WTC11 (cell line): ENCODE measurements around the gene LENG9. TPM values are rescaled to one million over a fixed set of nuclear protein-coding genes. Genes with fewer than 3 reads are reported as not detected.

ENCODE experiments used
- ATAC-seq: fragments of 200-7000 bp; cut with Tn5 transposase; 2 replicates; pipeline ENCODE4 v1.10.0; 2021; ENCODE audit warnings: mild to moderate bottlenecking, moderate library complexity
- CTCF ChIA-PET: fragments of 300-600 bp; sonication (Branson Sonifier 250); formaldehyde crosslinking; loops from one replicate; lab custom pipeline; 2021; ENCODE audit warnings: antibody characterized with exemption; lab: Charles Lee
- POLR2A ChIA-PET: fragments of 350-600 bp; sonication (Branson Sonifier 250); formaldehyde crosslinking; loops from one replicate; lab custom pipeline; 2021; ENCODE audit warnings: antibody characterized with exemption; lab: Charles Lee
- DNase-seq: peaks from one replicate; pipeline ENCODE4 v3.0.0; 2021; ENCODE audit warnings: low spot score
- H3K27ac Mint-ChIP-seq: 2 replicates; pipeline ENCODE4 v1.8.0; 2021; ENCODE audit warnings: mixed read lengths
- H3K27me3 Mint-ChIP-seq: 2 replicates; pipeline ENCODE4 v1.8.0; 2021; ENCODE audit warnings: low read depth, mild to moderate bottlenecking, moderate library complexity, mixed read lengths
- H3K36me3 Mint-ChIP-seq: 2 replicates; pipeline ENCODE4 v1.8.0; 2021; ENCODE audit warnings: mixed read lengths
- H3K4me1 Mint-ChIP-seq: 2 replicates; pipeline ENCODE4 v1.8.0; 2022; ENCODE audit warnings: mixed read lengths
- H3K4me3 Mint-ChIP-seq: 2 replicates; pipeline ENCODE4 v1.8.0; 2021; ENCODE audit warnings: mild to moderate bottlenecking, moderate library complexity, mixed read lengths
- H3K9me3 Mint-ChIP-seq: 2 replicates; pipeline ENCODE4 v1.8.0; 2021; ENCODE audit warnings: mixed read lengths
- CBFB ChIP-seq: sonication (generic); formaldehyde crosslinking; IDR thresholded peaks from 2 replicates; pipeline ENCODE4 v1.8.1; 2022; ENCODE audit warnings: mild to moderate bottlenecking, low read depth, missing genetic modification reagents
- CREB1 ChIP-seq: sonication (generic); formaldehyde crosslinking; IDR thresholded peaks from 2 replicates; pipeline ENCODE4 v1.8.0; 2023; ENCODE audit warnings: mild to moderate bottlenecking, missing genetic modification reagents
- E2F4 ChIP-seq: sonication (generic); formaldehyde crosslinking; IDR thresholded peaks from 2 replicates; pipeline ENCODE4 v1.8.1; 2022; ENCODE audit warnings: low read depth, mild to moderate bottlenecking, moderate library complexity, missing genetic modification reagents, borderline replicate concordance
- FOXJ3 ChIP-seq: sonication (generic); formaldehyde crosslinking; IDR thresholded peaks from 2 replicates; pipeline ENCODE4 v1.9.0; 2021; ENCODE audit warnings: missing genetic modification reagents, mild to moderate bottlenecking, borderline replicate concordance
- GABPB1 ChIP-seq: sonication (generic); formaldehyde crosslinking; IDR thresholded peaks from 2 replicates; pipeline ENCODE4 v1.8.1; 2023; ENCODE audit warnings: mild to moderate bottlenecking, missing genetic modification reagents
- NFYB ChIP-seq: sonication (generic); formaldehyde crosslinking; conservative IDR thresholded peaks from 2 replicates; pipeline ENCODE4 v1.8.0; 2022; ENCODE audit warnings: low read depth, missing genetic modification reagents
- NR1H2 ChIP-seq: sonication (generic); formaldehyde crosslinking; IDR thresholded peaks from 2 replicates; pipeline ENCODE4 v1.9.0; 2021; ENCODE audit warnings: mild to moderate bottlenecking, moderate library complexity, missing genetic modification reagents
- SOX15 ChIP-seq: fragments of 250-450 bp; sonication (Bioruptor Pico); IDR thresholded peaks from 2 replicates; pipeline ENCODE4 v1.9.0; 2021; ENCODE audit warnings: mild to moderate bottlenecking
- ZBTB21 ChIP-seq: sonication (generic); formaldehyde crosslinking; IDR thresholded peaks from 2 replicates; pipeline ENCODE4 v1.8.1; 2023; ENCODE audit warnings: mild to moderate bottlenecking, missing genetic modification reagents, borderline replicate concordance
- ZNF138 ChIP-seq: sonication (generic); formaldehyde crosslinking; conservative IDR thresholded peaks from 2 replicates; pipeline ENCODE4 v1.8.1; 2022; ENCODE audit warnings: mild to moderate bottlenecking, moderate library complexity, missing genetic modification reagents
- ZNF512 ChIP-seq: sonication (generic); formaldehyde crosslinking; IDR thresholded peaks from 2 replicates; pipeline ENCODE4 v1.8.1; 2022; ENCODE audit warnings: missing genetic modification reagents, borderline replicate concordance
- ZSCAN18 ChIP-seq: fragments of 250-450 bp; sonication (Bioruptor Pico); IDR thresholded peaks from 2 replicates; pipeline ENCODE4 v2.1.2; 2022; ENCODE audit warnings: mild to moderate bottlenecking, moderate library complexity
- total RNA-seq: library from RNA; stranded (reverse); gene quantifications from 3 replicates; pipeline ENCODE4 v1.2.3, GENCODE V29; 2021
- TF ChIP-seq, protein P1 (sequence below): sonication (generic); formaldehyde crosslinking; IDR thresholded peaks from 2 replicates; pipeline ENCODE4 v1.8.0; 2022; ENCODE audit warnings: mild to moderate bottlenecking, missing genetic modification reagents
- TF ChIP-seq, protein P2 (sequence below): sonication (generic); formaldehyde crosslinking; IDR thresholded peaks from 2 replicates; pipeline ENCODE4 v1.8.1; 2023; ENCODE audit warnings: mild to moderate bottlenecking, missing genetic modification reagents, moderate library complexity
- TF ChIP-seq, protein P3 (sequence below): sonication (generic); formaldehyde crosslinking; IDR thresholded peaks from 2 replicates; pipeline ENCODE4 v1.8.0; 2022; ENCODE audit warnings: mild to moderate bottlenecking, missing genetic modification reagents
- TF ChIP-seq, protein P4 (sequence below): sonication (generic); formaldehyde crosslinking; IDR thresholded peaks from 2 replicates; pipeline ENCODE4 v1.8.1; 2023; ENCODE audit warnings: mild to moderate bottlenecking, missing genetic modification reagents, borderline replicate concordance
- TF ChIP-seq, protein P5 (sequence below): sonication (generic); formaldehyde crosslinking; IDR thresholded peaks from 2 replicates; pipeline ENCODE4 v1.8.1; 2022; ENCODE audit warnings: mild to moderate bottlenecking, moderate library complexity, missing genetic modification reagents

The LENG9 gene
- total RNA-seq, 1 experiment from 2014 or later = 6.1 TPM

DNA sequence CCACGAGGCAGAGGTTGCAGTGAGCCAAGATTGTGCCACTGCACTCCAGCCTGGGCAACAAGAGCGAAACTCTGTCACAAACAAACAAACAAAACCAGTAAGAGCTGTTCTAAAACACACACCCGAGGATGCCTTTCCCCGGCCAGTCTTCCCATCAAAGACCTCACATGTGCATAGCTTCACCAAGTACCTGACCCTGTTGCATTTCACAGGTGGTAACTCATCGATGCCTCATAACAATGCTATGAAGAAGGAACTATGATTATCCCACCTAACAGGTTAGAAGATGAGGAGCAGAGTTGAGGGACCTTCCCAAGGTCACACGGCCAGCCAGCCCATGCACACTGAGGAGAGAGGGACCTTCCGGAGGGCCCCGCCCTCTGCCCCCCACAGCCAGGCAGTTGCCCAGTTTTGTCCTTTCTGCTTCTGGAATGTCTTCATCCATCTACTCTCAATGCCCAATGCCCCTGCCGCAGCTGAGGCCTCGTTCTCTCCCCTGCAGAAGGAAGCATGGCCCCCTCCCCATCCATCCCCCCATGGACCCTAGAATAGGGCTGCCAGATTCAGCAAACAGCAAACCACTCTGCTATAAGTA lies 31.3 kb downstream of the LENG9 start:
- POLR2A ChIA-PET = no interaction called here
- Mint-ChIP-seq H3K36me3 (no peaks in the 10 kb centered on the region), H3K4me1 (peaks cover 39% of the 10 kb centered on the region), H3K9me3 (no peaks in the 10 kb centered on the region), H3K4me3 (no peak overlapping the region), H3K27ac (no peak overlapping the region), H3K27me3 (peaks cover 45% of the 10 kb centered on the region)
- CTCF ChIA-PET = interaction anchor here (5.8 kb wide), 1 partner anchor 11 kb away, joined by 58 read pairs; no protein-coding TSS in a partner anchor
- DNase-seq (no peak), ATAC-seq (no peak)
- no peak for TF ChIP-seq FOXJ3 (CRISPR knock-in tag)
- TF ChIP-seq ZNF138 (CRISPR knock-in tag) = no peak
- TF ChIP-seq CREB1 (CRISPR knock-in tag) = no peak
- TF ChIP-seq CBFB (CRISPR knock-in tag) = no peak
- TF ChIP-seq, protein P1, sequence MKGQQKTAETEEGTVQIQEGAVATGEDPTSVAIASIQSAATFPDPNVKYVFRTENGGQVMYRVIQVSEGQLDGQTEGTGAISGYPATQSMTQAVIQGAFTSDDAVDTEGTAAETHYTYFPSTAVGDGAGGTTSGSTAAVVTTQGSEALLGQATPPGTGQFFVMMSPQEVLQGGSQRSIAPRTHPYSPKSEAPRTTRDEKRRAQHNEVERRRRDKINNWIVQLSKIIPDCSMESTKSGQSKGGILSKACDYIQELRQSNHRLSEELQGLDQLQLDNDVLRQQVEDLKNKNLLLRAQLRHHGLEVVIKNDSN = no peak
- no peak for TF ChIP-seq GABPB1 (CRISPR knock-in tag)
- no peak for TF ChIP-seq E2F4
- TF ChIP-seq, protein P2, sequence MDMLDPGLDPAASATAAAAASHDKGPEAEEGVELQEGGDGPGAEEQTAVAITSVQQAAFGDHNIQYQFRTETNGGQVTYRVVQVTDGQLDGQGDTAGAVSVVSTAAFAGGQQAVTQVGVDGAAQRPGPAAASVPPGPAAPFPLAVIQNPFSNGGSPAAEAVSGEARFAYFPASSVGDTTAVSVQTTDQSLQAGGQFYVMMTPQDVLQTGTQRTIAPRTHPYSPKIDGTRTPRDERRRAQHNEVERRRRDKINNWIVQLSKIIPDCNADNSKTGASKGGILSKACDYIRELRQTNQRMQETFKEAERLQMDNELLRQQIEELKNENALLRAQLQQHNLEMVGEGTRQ = no peak
- TF ChIP-seq, protein P3, sequence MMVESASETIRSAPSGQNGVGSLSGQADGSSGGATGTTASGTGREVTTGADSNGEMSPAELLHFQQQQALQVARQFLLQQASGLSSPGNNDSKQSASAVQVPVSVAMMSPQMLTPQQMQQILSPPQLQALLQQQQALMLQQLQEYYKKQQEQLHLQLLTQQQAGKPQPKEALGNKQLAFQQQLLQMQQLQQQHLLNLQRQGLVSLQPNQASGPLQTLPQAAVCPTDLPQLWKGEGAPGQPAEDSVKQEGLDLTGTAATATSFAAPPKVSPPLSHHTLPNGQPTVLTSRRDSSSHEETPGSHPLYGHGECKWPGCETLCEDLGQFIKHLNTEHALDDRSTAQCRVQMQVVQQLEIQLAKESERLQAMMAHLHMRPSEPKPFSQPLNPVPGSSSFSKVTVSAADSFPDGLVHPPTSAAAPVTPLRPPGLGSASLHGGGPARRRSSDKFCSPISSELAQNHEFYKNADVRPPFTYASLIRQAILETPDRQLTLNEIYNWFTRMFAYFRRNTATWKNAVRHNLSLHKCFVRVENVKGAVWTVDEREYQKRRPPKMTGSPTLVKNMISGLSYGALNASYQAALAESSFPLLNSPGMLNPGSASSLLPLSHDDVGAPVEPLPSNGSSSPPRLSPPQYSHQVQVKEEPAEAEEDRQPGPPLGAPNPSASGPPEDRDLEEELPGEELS (CRISPR knock-in tag) = no peak

- Mint-ChIP-seq H3K9me3 (no peaks in the 10 kb centered on the region), H3K4me1 (peaks cover 32% of the 10 kb centered on the region), H3K27me3 (peaks cover 51% of the 10 kb centered on the region), H3K4me3 (peak overlapping the region; percentile 67), H3K27ac (no peak overlapping the region; the same call in 1 of the 2 replicates), H3K36me3 (no peaks in the 10 kb centered on the region)
- DNase-seq (no peak), ATAC-seq (no peak)
- ChIA-PET POLR2A (interaction anchor here (0.6 to 2.9 kb wide), 2 partner anchors 10 to 525 kb away, joined by 4 to 21 read pairs; no protein-coding TSS in a partner anchor), CTCF (interaction anchor here (1.0 to 5.8 kb wide), 9 partner anchors 8 to 43 kb away, joined by 6 to 58 read pairs (median 13); partner anchors contain the start of genes CDC42EP5, LENG8, LENG9 and TTYH1)
- TF ChIP-seq ZBTB21 = no peak
- no peak for TF ChIP-seq SOX15 (CRISPR knock-in tag)
- TF ChIP-seq, protein P4, sequence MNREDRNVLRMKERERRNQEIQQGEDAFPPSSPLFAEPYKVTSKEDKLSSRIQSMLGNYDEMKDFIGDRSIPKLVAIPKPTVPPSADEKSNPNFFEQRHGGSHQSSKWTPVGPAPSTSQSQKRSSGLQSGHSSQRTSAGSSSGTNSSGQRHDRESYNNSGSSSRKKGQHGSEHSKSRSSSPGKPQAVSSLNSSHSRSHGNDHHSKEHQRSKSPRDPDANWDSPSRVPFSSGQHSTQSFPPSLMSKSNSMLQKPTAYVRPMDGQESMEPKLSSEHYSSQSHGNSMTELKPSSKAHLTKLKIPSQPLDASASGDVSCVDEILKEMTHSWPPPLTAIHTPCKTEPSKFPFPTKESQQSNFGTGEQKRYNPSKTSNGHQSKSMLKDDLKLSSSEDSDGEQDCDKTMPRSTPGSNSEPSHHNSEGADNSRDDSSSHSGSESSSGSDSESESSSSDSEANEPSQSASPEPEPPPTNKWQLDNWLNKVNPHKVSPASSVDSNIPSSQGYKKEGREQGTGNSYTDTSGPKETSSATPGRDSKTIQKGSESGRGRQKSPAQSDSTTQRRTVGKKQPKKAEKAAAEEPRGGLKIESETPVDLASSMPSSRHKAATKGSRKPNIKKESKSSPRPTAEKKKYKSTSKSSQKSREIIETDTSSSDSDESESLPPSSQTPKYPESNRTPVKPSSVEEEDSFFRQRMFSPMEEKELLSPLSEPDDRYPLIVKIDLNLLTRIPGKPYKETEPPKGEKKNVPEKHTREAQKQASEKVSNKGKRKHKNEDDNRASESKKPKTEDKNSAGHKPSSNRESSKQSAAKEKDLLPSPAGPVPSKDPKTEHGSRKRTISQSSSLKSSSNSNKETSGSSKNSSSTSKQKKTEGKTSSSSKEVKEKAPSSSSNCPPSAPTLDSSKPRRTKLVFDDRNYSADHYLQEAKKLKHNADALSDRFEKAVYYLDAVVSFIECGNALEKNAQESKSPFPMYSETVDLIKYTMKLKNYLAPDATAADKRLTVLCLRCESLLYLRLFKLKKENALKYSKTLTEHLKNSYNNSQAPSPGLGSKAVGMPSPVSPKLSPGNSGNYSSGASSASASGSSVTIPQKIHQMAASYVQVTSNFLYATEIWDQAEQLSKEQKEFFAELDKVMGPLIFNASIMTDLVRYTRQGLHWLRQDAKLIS (CRISPR knock-in tag) = no peak
- no peak for TF ChIP-seq NFYB (CRISPR knock-in tag)
- no peak for TF ChIP-seq E2F4
- TF ChIP-seq, protein P1 = no peak
- TF ChIP-seq, protein P5, sequence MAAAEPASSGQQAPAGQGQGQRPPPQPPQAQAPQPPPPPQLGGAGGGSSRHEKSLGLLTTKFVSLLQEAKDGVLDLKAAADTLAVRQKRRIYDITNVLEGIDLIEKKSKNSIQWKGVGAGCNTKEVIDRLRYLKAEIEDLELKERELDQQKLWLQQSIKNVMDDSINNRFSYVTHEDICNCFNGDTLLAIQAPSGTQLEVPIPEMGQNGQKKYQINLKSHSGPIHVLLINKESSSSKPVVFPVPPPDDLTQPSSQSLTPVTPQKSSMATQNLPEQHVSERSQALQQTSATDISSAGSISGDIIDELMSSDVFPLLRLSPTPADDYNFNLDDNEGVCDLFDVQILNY (CRISPR knock-in tag) = no peak
- TF ChIP-seq ZNF512 = no peak
- TF ChIP-seq NR1H2 (CRISPR knock-in tag) = no peak
- TF ChIP-seq ZSCAN18 (CRISPR knock-in tag) = no peak
These were observed 32.2 kb downstream of the LENG9 start for GRCh38 chr19:54431255-54431838.
